ENCODE measurements around the gene PCDH9.

DNA sequence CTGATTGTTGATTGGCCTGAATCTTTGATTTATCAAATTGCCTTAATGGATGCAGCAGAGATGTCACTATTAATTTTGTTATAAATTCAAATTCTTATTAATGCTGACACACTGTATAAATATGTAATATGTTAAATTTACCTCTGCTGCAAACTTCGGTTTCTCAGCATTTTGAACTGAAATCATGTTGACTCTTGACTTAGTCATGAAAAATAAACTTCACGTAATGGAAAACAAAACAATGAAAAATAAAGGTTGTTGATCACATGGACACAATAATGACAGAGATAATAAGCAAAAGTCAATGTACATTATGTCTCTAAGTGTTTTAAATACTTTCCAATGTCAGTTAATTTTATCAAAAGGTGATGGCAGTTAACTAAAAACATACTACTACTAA lies 827.6 kb downstream of the PCDH9 start:
- TF ChIP-seq, protein P1, sequence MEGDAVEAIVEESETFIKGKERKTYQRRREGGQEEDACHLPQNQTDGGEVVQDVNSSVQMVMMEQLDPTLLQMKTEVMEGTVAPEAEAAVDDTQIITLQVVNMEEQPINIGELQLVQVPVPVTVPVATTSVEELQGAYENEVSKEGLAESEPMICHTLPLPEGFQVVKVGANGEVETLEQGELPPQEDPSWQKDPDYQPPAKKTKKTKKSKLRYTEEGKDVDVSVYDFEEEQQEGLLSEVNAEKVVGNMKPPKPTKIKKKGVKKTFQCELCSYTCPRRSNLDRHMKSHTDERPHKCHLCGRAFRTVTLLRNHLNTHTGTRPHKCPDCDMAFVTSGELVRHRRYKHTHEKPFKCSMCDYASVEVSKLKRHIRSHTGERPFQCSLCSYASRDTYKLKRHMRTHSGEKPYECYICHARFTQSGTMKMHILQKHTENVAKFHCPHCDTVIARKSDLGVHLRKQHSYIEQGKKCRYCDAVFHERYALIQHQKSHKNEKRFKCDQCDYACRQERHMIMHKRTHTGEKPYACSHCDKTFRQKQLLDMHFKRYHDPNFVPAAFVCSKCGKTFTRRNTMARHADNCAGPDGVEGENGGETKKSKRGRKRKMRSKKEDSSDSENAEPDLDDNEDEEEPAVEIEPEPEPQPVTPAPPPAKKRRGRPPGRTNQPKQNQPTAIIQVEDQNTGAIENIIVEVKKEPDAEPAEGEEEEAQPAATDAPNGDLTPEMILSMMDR (conservative IDR thresholded peaks at IDR 0.05; ENCODE audit: low read length) = no peak
- TF ChIP-seq EZH2phosphoT487 (IDR thresholded peaks at IDR 0.05; ENCODE audit: borderline replicate concordance) = no peak

Measured in Loucy (cell line).